Measurements from ENCODE around the gene DUOX1. TPM values are rescaled to one million over a fixed set of nuclear protein-coding genes. Genes with fewer than 3 reads are reported as not detected.
"Not testable (repeated sequence)": the region's sequence is repeated elsewhere in the genome, so short reads cannot be mapped to it uniquely, and the experiment has no call there.

The DUOX1 gene
- total RNA-seq, 2 donors from 2014 or later: 0.45 to 0.96 TPM

DNA sequence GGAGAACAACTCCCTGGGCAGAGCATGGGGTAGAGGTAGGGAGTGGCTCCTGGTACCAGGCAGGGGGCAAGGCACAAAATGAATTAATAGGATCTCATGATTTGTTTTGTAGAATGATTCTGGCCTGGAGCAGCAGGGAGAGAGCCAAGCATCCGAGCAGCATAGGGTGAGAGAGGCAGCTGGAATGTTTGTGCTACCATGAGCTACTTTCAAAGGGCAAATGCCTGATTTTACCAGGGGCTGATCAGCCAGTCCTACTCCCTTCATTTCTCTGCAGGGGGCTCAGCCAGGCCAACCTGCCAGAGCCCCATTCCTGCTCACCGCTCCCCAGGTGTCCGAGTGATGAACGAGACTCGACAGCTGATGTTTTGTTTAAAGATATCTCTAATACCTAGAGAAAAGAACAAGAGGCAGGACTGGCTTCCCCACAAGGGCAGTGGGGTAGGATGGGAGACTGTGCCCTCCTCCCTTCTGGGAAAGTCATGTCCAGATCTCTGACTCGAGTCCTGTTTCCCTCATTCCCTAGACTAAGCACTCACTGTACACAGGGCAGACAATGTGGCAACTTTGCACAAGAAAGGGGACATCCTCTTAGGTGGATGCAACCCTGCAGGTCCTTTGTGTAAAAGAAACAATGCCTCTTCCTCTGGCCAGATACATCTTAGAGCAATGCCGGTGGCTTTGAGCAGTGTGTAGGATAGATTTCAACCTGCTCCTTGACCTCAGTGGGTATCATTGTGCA lies 28.7 kb upstream of the DUOX1 start:
- H3K27me3 ChIP-seq: no peaks in the 10 kb centered on the region
- H3K36me3 ChIP-seq: no peaks in the 10 kb centered on the region
- H3K27ac ChIP-seq: no peak overlapping the region
- TF ChIP-seq, protein P1, sequence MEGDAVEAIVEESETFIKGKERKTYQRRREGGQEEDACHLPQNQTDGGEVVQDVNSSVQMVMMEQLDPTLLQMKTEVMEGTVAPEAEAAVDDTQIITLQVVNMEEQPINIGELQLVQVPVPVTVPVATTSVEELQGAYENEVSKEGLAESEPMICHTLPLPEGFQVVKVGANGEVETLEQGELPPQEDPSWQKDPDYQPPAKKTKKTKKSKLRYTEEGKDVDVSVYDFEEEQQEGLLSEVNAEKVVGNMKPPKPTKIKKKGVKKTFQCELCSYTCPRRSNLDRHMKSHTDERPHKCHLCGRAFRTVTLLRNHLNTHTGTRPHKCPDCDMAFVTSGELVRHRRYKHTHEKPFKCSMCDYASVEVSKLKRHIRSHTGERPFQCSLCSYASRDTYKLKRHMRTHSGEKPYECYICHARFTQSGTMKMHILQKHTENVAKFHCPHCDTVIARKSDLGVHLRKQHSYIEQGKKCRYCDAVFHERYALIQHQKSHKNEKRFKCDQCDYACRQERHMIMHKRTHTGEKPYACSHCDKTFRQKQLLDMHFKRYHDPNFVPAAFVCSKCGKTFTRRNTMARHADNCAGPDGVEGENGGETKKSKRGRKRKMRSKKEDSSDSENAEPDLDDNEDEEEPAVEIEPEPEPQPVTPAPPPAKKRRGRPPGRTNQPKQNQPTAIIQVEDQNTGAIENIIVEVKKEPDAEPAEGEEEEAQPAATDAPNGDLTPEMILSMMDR (IDR thresholded peaks at IDR 0.05): no peak
- intact Hi-C loops (cut with DNase I): no loop called here
- no peak for DNase-seq
- no peak overlapping the region for H3K9ac ChIP-seq (ENCODE audit: low read depth in 2 of 2, low read length in 2 of 2)
- H3K9me3 ChIP-seq: no peaks in the 10 kb centered on the region
- H3K4me1 ChIP-seq: no peaks in the 10 kb centered on the region
- no peak overlapping the region for H3K4me3 ChIP-seq

- Histone ChIP-seq H3K27ac (no peak overlapping the region), H3K27me3 (no peaks in the 10 kb centered on the region), H3K9ac (ENCODE audit: low read depth in 2 of 2, low read length in 2 of 2) (no peak overlapping the region), H3K4me1 (no peaks in the 10 kb centered on the region), H3K9me3 (no peaks in the 10 kb centered on the region), H3K36me3 (no peaks in the 10 kb centered on the region), H3K4me3 (no peak overlapping the region)
- intact Hi-C loops (cut with DNase I): no loop called here
- TF ChIP-seq, protein P1 (IDR thresholded peaks at IDR 0.05): no peak
- DNase-seq: no peak
Measured at GRCh38 chr15:45101749-45102148, 28.0 kb upstream of the DUOX1 start.

DNA sequence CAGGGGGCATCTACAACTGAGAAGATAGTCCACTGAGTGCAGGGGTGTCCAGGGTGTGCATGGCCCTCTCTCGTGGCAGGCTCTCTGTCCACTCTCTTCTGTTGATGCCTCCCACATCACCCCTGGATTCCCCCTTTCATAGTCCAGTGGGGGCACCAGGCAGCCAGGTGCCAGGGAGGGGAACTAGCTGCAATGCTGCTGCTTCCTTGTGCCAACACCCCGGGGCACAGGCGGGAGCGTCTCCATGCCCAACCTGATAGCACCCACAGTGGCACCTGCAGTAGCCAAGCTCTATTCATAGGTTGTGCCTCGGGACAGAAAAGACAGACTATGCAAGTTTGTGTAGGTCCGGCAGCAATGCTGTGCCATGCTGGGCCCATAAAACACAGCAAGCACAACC lies 27.6 kb upstream of the DUOX1 start:
- DNase-seq: no peak
- intact Hi-C loops (cut with DNase I): no loop called here

DNA sequence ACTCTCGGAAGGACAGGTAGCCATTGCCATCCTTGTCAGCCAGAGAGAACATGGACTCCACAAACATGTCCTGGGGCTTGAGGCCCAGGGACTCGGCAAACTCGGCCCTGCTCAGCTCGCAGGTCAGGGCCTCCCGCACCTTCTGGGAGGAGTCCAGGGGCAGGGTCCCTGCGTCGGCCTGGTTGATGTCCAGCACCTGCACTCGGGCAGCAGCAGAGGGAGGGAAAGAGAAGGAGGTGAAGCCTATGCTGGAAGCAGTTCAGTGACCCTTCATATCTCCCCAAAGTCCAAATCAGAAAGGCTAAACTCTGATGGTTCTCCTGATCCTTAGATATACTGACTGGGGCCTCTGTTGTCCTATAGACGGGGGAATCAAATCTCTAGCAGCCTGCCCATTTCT lies 25.6 kb upstream of the DUOX1 start:
- H3K27ac ChIP-seq; DNase-seq; intact Hi-C loops (cut with DNase I); H3K4me1 ChIP-seq; H3K36me3 ChIP-seq; H3K27me3 ChIP-seq; H3K4me3 ChIP-seq; H3K9ac ChIP-seq (ENCODE audit: low read depth in 2 of 2, low read length in 2 of 2); H3K9me3 ChIP-seq: not testable (repeated sequence)

More for the DNA sequence above, 27.6 kb upstream of the DUOX1 start:
- Histone ChIP-seq H3K36me3 (no peaks in the 10 kb centered on the region), H3K4me1 (no peaks in the 10 kb centered on the region), H3K27ac (no peak overlapping the region), H3K4me3 (no peak overlapping the region), H3K27me3 (no peaks in the 10 kb centered on the region), H3K9ac (ENCODE audit: low read depth in 2 of 2, low read length in 2 of 2) (no peak overlapping the region), H3K9me3 (no peaks in the 10 kb centered on the region)
- TF ChIP-seq, protein P1 (IDR thresholded peaks at IDR 0.05): no peak

DNA sequence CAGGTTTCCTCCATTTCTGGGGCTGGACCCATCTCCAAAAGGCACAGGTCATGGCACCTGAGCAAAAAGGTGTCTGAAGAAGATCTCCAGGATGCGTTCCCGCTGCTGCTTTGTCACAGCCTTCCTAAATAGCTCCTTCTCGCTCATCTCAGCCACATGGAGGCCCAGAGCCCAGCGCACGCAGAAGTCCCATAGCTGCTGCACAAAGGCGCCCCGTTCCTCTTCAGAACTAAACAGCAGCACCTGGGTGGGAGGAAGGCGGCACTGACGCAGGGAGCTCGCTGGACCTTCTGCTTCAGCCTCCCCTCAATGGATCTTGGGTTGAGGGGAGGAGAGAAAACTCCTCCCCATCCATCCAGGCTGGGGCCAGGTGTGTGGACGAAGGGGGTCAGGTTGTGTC lies 24.2 kb upstream of the DUOX1 start:
- H3K4me1 ChIP-seq: no peaks in the 10 kb centered on the region
- no peak for DNase-seq
- intact Hi-C loops (cut with DNase I): no loop called here
- H3K27ac ChIP-seq: no peak overlapping the region
- no peak overlapping the region for H3K9ac ChIP-seq (ENCODE audit: low read depth in 2 of 2, low read length in 2 of 2)
- H3K36me3 ChIP-seq: no peaks in the 10 kb centered on the region
- no peak overlapping the region for H3K4me3 ChIP-seq
- TF ChIP-seq, protein P1 (IDR thresholded peaks at IDR 0.05): no peak
- H3K9me3 ChIP-seq: no peaks in the 10 kb centered on the region
- no peaks in the 10 kb centered on the region for H3K27me3 ChIP-seq

GRCh38 chr15:45106002-45106790 lies 23.6 kb upstream of the DUOX1 start:
- Histone ChIP-seq H3K9me3 (no peaks in the 10 kb centered on the region), H3K27ac (no peak overlapping the region), H3K4me3 (no peak overlapping the region), H3K4me1 (no peaks in the 10 kb centered on the region), H3K36me3 (no peaks in the 10 kb centered on the region), H3K27me3 (no peaks in the 10 kb centered on the region), H3K9ac (ENCODE audit: low read depth in 2 of 2, low read length in 2 of 2) (no peak overlapping the region)
- TF ChIP-seq, protein P1 (IDR thresholded peaks at IDR 0.05): no peak
- no peak for DNase-seq
- intact Hi-C loops (cut with DNase I): no loop called here
